HCT116 (cell line): Measurements from ENCODE around the gene FAM180A. TPM values are rescaled to one million over a fixed set of nuclear protein-coding genes. Genes with fewer than 3 reads are reported as not detected.

Experiments
- ATAC-seq: fragments of 200-7000 bp; cut with Tn5 transposase; 2 replicates; pipeline ENCODE4 v1.9.1; 2020; ENCODE audit warnings: mild to moderate bottlenecking, moderate library complexity
- Bru-seq: library from RNA; stranded (reverse); fragments of 400-500 nt; gene quantifications from one replicate; lab custom pipeline; 2021; lab: Mats Ljungman, UMichigan
- BruChase-seq, 2 experiments: library from RNA; stranded (reverse); fragments of 400-500 nt; gene quantifications; one replicate each; lab custom pipeline; 2021; lab: Mats Ljungman, UMichigan
- BruUV-seq: library from RNA; stranded (reverse); fragments of 400-500 nt; replicated peaks from 2 replicates; lab custom pipeline; 2021; lab: Mats Ljungman, UMichigan
- CTCF ChIA-PET: fragments of 300-600 bp; sonication (Branson Sonifier 250); formaldehyde crosslinking; loops from one replicate; lab custom pipeline; 2021; ENCODE audit warnings: antibody characterized with exemption; lab: Charles Lee
- POLR2A ChIA-PET: fragments of 300-600, 350-600 bp; sonication (Branson Sonifier 250); formaldehyde crosslinking; loops from one replicate; lab custom pipeline; 2021; ENCODE audit warnings: antibody characterized with exemption; lab: Charles Lee
- RAD21 ChIA-PET, 2 experiments: fragments of 300-600 bp; sonication (Branson Sonifier 250); formaldehyde crosslinking; loops; one replicate each; lab custom pipeline; 2023; ENCODE audit warnings: low total read pairs in 2 of 2; ENCODE audit not compliant: uncharacterized antibody in 2 of 2, unreplicated experiment in 2 of 2, low non-redundant PET in 1 of 2; lab: Charles Lee
- DNase-seq: peaks from one replicate; pipeline ENCODE4 v3.0.0-alpha.2; 2010; ENCODE audit warnings: low read depth, low spot score
- H2AFZ ChIP-seq: fragments of 200-600 bp; shearing (Covaris generic), sonication (generic); 2 replicates; pipeline ENCODE4 v1.6.1; 2017; ENCODE audit warnings: low read depth, mixed run types, mixed read lengths, antibody characterized with exemption, low read length; ENCODE audit not compliant: poor library complexity, severe bottlenecking
- H3K27ac ChIP-seq: 2 replicates; pipeline ENCODE4 v1.5.1; 2012; ENCODE audit warnings: low read depth, low read length
- H3K27me3 ChIP-seq: fragments of 200-600 bp; sonication (generic); 2 replicates; pipeline ENCODE4 v1.6.1; 2016; ENCODE audit warnings: mixed run types, low read length, mixed read lengths; ENCODE audit not compliant: insufficient read depth
- H3K36me3 ChIP-seq, 2 experiments: fragments of 200-500 bp in 1 of 2; fragments of 200-600 bp in 1 of 2; sonication (Bioruptor generic) in 1 of 2; sonication (generic) in 1 of 2; 2 replicates each; pipeline versions ENCODE4 v1.5.1 to v1.6.1; 2014 to 2016; ENCODE audit warnings: low read length in 2 of 2, inconsistent platforms in 1 of 2, mixed read lengths in 1 of 2, mixed run types in 1 of 2; ENCODE audit not compliant: insufficient read depth in 2 of 2, control insufficient read depth in 1 of 2
- H3K4me1 ChIP-seq, 2 experiments: fragments of 200-600 bp in 1 of 2; sonication (generic) in 1 of 2; 2 replicates each; pipeline versions ENCODE4 v1.5.1 to v1.6.1; 2012 to 2017; ENCODE audit warnings: low read length in 2 of 2, inconsistent platforms in 1 of 2, mild to moderate bottlenecking in 1 of 2, mixed read lengths in 1 of 2, mixed run types in 1 of 2, moderate library complexity in 1 of 2; ENCODE audit not compliant: insufficient read depth in 2 of 2, control insufficient read depth in 1 of 2
- H3K4me2 ChIP-seq: fragments of 200-600 bp; sonication (generic); 2 replicates; pipeline ENCODE4 v1.6.1; 2017; ENCODE audit warnings: mixed run types, low read length, mixed read lengths
- H3K4me3 ChIP-seq, 2 experiments: fragments of 200-600 bp in 1 of 2; sonication (generic) in 1 of 2; replicated peaks in 1 of 2; 2 replicates each; pipeline ENCODE4 v1.5.1; 2011 to 2016; ENCODE audit warnings: low read length in 2 of 2, control low read depth in 1 of 2, low read depth in 1 of 2, mild to moderate bottlenecking in 1 of 2, mixed read lengths in 1 of 2, mixed run types in 1 of 2
- H3K79me2 ChIP-seq: fragments of 200-600 bp; sonication (generic); 2 replicates; pipeline ENCODE4 v1.6.1; 2017; ENCODE audit warnings: mild to moderate bottlenecking, mixed run types, low read length, moderate library complexity, mixed read lengths; ENCODE audit not compliant: insufficient read depth
- H3K9ac ChIP-seq: fragments of 200-600 bp; sonication (generic); 2 replicates; pipeline ENCODE4 v1.6.1; 2016; ENCODE audit warnings: low read length, mixed read lengths
- H3K9me2 ChIP-seq: fragments of 200-600 bp; sonication (generic), shearing (Covaris generic); 2 replicates; pipeline ENCODE4 v1.6.1; 2017; ENCODE audit warnings: mixed run types, mild to moderate bottlenecking, moderate library complexity; ENCODE audit not compliant: insufficient read depth
- H3K9me3 ChIP-seq, 2 experiments: fragments of 200-500 bp in 1 of 2; fragments of 200-600 bp in 1 of 2; sonication (Bioruptor generic) in 1 of 2; sonication (generic) in 1 of 2; 2 replicates each; pipeline ENCODE4 v1.6.1; 2014 to 2017; ENCODE audit warnings: low read length in 2 of 2, mixed read lengths in 2 of 2, inconsistent platforms in 1 of 2, low read depth in 1 of 2, mild to moderate bottlenecking in 1 of 2, mixed run types in 1 of 2, moderate library complexity in 1 of 2; ENCODE audit not compliant: control insufficient read depth in 1 of 2, insufficient read depth in 1 of 2
- H4K20me1 ChIP-seq: fragments of 200-600 bp; sonication (generic), shearing (Covaris generic); 2 replicates; pipeline ENCODE4 v1.6.1; 2017; ENCODE audit warnings: mixed run types, mild to moderate bottlenecking, moderate library complexity; ENCODE audit not compliant: insufficient read depth
- CEBPB ChIP-seq: IDR thresholded peaks from 2 replicates; pipeline ENCODE4 v1.6.1; 2012; ENCODE audit warnings: low read depth
- ELF1 ChIP-seq: IDR thresholded peaks from 2 replicates; pipeline ENCODE4 v1.6.1; 2012; ENCODE audit warnings: low read depth, borderline replicate concordance
- EZH2 ChIP-seq: fragments of 200-600 bp; sonication (generic); IDR thresholded peaks from 2 replicates; pipeline ENCODE4 v1.6.1; 2017; ENCODE audit warnings: antibody characterized with exemption, mixed run types
- EZH2phosphoT487 ChIP-seq: fragments of 200-600 bp; IDR thresholded peaks from 2 replicates; pipeline ENCODE4 v1.6.1; 2018; ENCODE audit warnings: antibody characterized with exemption, borderline replicate concordance
- POLR2AphosphoS5 ChIP-seq: IDR thresholded peaks from 2 replicates; pipeline ENCODE4 v1.6.1; 2011; ENCODE audit warnings: mild to moderate bottlenecking, low read depth, low read length, moderate library complexity
- RAD21 ChIP-seq: IDR thresholded peaks from 2 replicates; pipeline ENCODE4 v1.6.1; 2012; ENCODE audit warnings: low read depth, mild to moderate bottlenecking
- TCF7L2 ChIP-seq: IDR thresholded peaks from 2 replicates; pipeline ENCODE4 v1.7.0; 2011; ENCODE audit warnings: borderline replicate concordance, inconsistent platforms; ENCODE audit not compliant: insufficient read depth, insufficient read length; ENCODE audit errors: extremely low read depth
- YY1 ChIP-seq: IDR thresholded peaks from 2 replicates; pipeline ENCODE4 v1.6.1; 2011; ENCODE audit warnings: low read length, low read depth, moderate library complexity, mild to moderate bottlenecking; ENCODE audit not compliant: insufficient replicate concordance; ENCODE audit errors: extremely low read depth
- intact Hi-C: fragments of 100-400 bp; cut with micrococcal nuclease; formaldehyde crosslinking; loops from 2 replicates; pipeline ENCODE4 v1.10.0; 2022
- long read RNA-seq: library from polyadenylated mRNA; unstranded; transcript quantifications from one replicate; pipeline ENCODE4 v2.0.0, GENCODE V29; 2021; ENCODE audit not compliant: unreplicated experiment
- polyA plus RNA-seq: library from polyadenylated mRNA; unstranded; fragments of >200 nt; gene quantifications from 2 replicates; pipeline ENCODE4 v1.2.1, GENCODE V29; 2012; ENCODE audit warnings: missing spikeins
- total RNA-seq: library from RNA; stranded (reverse); gene quantifications from one replicate; pipeline ENCODE4 v1.2.1, GENCODE V29; 2021; ENCODE audit not compliant: unreplicated experiment

Gene FAM180A
- 0.59 TPM for total RNA-seq
- 0.61 TPM in 1 of 2 replicates, not detected in the other for polyA plus RNA-seq
- percentile 31 among the genes with signal in this experiment for Bru-seq, nascent RNA
- percentile 24 among the genes with signal in this experiment for BruChase-seq, experiment 1, labeled RNA remaining after a 6-hour chase
- BruChase-seq, experiment 2, labeled RNA remaining after a 2-hour chase = percentile 30 among the genes with signal in this experiment
- long read RNA-seq, partial matches to known transcripts = 1 of 2 reads
- long read RNA-seq, other reads (novel, unspliced or antisense) = 1 of 2 reads

GRCh38 chr7:135748770-135749169, at the start of gene FAM180A:
Gene FAM180A (minus strand): TSS chr7:135748813. CDS start chr7:135748580, 233 bp downstream.
- RAD21 ChIA-PET = no interaction called here
- CTCF ChIA-PET = no interaction called here
- no peaks in the 10 kb centered on the region for H3K27me3 ChIP-seq
- BruUV-seq = no TSS peak
- no peaks in the 10 kb centered on the region for H3K9me2 ChIP-seq
- no peak within 1 kb of the TSS for H3K27ac ChIP-seq
- H3K36me3 ChIP-seq = no peaks in the 10 kb centered on the region
- H2AFZ ChIP-seq = no peak within 1 kb of the TSS
- no peaks in the 10 kb centered on the region for H4K20me1 ChIP-seq
- DNase-seq = no peak
- POLR2A ChIA-PET = no interaction called here
- H3K4me1 ChIP-seq = peaks cover 20 to 30% of the 10 kb centered on the region in 2 experiments
- H3K9ac ChIP-seq = no peak within 1 kb of the TSS
- ATAC-seq = no peak
- intact Hi-C loops = no loop called here
- no peak for TF ChIP-seq EZH2
- TF ChIP-seq EZH2phosphoT487 = no peak
- no peak for TF ChIP-seq YY1
- TF ChIP-seq RAD21 = no peak
- no peak for TF ChIP-seq POLR2AphosphoS5
- H3K9me3 ChIP-seq = no peaks in the 10 kb centered on the region
- H3K4me3 ChIP-seq = no peak within 1 kb of the TSS
- H3K79me2 ChIP-seq = no peaks in the 10 kb centered on the region
- H3K4me2 ChIP-seq = no peak within 1 kb of the TSS

DNA sequence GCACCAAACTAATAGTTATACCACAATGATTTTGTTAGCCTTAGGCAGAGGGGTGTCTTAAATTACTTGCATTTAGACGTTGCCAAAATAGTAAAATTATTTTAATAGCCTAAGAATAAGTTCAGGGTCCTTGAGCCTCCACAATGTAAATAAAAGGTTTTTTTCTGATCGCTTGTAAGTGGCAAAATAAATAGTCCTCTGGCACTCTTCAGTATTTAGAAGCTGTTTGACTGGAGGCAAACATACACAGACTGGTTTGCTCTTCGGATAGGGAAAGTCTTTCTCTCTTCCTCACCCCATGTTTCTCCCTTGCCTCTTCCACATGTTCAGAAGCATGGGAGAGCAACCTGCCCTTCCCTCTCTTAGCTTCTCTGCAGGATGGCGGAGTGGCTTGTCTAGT, 49.5 kb upstream of the FAM180A start:
- no peak for DNase-seq
- ChIA-PET CTCF (interaction anchor here (1.2 to 1.5 kb wide), 2 partner anchors 125 to 524 kb away, joined by 4 to 5 read pairs; no protein-coding TSS in a partner anchor), POLR2A (no interaction called here), RAD21 (no interaction called here)
- Histone ChIP-seq H3K9me3 (peaks cover 0 to 4% of the 10 kb centered on the region in 2 experiments; a peak in 1 of 4 replicates), H3K4me2 (no peak overlapping the region), H3K9me2 (no peaks in the 10 kb centered on the region), H3K27me3 (no peaks in the 10 kb centered on the region), H3K27ac (no peak overlapping the region), H3K36me3 (no peaks in the 10 kb centered on the region), H3K79me2 (no peaks in the 10 kb centered on the region), H3K9ac (no peak overlapping the region), H3K4me1 (peaks cover 0 to 8% of the 10 kb centered on the region in 2 experiments; a peak in 1 of 4 replicates), H3K4me3 (no peak overlapping the region), H4K20me1 (no peaks in the 10 kb centered on the region), H2AFZ (no peak overlapping the region)
- BruUV-seq = no TSS peak
- TF ChIP-seq ELF1 (no peak), CEBPB (no peak), TCF7L2 (no peak)
- no peak for ATAC-seq
- intact Hi-C loops = no loop called here
